GM12892 (cell line): ENCODE measurements around the gene UVRAG.

Experiments used
- POLR2A ChIP-seq: IDR thresholded peaks from 2 replicates; pipeline ENCODE4 v1.6.1; 2011; ENCODE audit warnings: low read depth, low read length, control low read depth
- POLR2AphosphoS5 ChIP-seq: IDR thresholded peaks from 2 replicates; pipeline ENCODE4 v1.6.1; 2011; ENCODE audit warnings: low read depth, low read length, control low read depth
- TAF1 ChIP-seq: IDR thresholded peaks from 2 replicates; pipeline ENCODE4 v1.6.1; 2011; ENCODE audit warnings: low read depth, mild to moderate bottlenecking, control low read depth, low read length, borderline replicate concordance

DNA sequence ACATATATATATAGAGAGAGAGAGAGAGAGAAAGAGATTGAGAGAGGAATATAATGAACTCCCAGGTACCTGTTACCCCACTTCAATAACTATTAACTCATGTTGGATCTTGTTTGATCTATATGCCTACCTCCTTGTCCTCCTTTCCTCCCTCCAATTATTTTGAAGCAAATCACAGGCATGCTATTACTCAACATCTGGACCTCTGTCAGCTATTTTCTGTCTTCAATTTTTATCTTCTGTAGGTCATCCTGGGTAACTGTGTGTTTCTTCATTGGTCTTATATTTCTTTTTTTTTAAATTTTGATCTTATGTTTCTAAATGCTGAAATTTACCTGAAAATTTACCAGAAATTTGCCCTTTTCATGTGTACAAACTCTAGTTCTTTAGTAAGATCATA is 24.8 kb downstream of the UVRAG start:
- TF ChIP-seq POLR2AphosphoS5 (no peak), POLR2A (no peak), TAF1 (no peak)
